C1 segment of cervical spinal cord (tissue), 14 donors: ENCODE data around the gene SEMA6B.
"Not testable (repeated sequence)": the region's sequence is repeated elsewhere in the genome, so short reads cannot be mapped to it uniquely, and the experiment has no call there.

ENCODE experiments used
- DNase-seq, 14 donors: peaks; one replicate each; lab custom pipeline; 2025; lab: John Stamatoyannopoulos, UW

SEMA6B gene

GRCh38 chr19:4559569-4559968 lies at the start of gene SEMA6B:
TSS of gene SEMA6B (minus strand) at chr19:4559684. CDS start at chr19:4558457, 1,227 bp downstream.
- DNase-seq = peak in 7 of 14 donors; percentile 1 to 28 (median 20)

- DNase-seq = peak in 1 of 14 donors; percentile 22
Measured at GRCh38 chr19:4606921-4607678, 47.6 kb upstream of the SEMA6B start.

- DNase-seq = no peak
Measured at GRCh38 chr19:4606181-4606580, 46.7 kb upstream of the SEMA6B start.

GRCh38 chr19:4604912-4605311 lies 45.4 kb upstream of the SEMA6B start:
- DNase-seq = no peak

DNA sequence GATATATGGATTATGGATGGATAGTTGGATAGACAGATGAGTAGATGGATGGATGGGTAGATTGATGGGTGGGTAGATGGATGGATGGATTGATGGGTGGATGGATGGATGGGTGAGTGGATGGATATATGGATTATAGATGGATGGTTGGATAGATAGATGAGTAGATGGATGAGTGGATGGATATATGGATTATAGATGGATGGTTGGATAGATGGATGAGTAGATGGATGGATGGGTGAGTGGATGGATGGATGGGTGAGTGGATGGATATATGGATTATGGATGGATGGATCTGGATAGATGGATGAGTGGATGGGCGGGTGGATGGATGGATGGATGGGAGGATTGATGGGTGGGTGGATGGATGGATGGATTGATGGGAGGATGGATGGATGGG lies 43.4 kb upstream of the SEMA6B start:
- DNase-seq = no peak

- DNase-seq = no peak
Measured at GRCh38 chr19:4602173-4602788, 42.8 kb upstream of the SEMA6B start.

- no peak for DNase-seq
Measured at GRCh38 chr19:4600893-4601292, 41.4 kb upstream of the SEMA6B start.

DNA sequence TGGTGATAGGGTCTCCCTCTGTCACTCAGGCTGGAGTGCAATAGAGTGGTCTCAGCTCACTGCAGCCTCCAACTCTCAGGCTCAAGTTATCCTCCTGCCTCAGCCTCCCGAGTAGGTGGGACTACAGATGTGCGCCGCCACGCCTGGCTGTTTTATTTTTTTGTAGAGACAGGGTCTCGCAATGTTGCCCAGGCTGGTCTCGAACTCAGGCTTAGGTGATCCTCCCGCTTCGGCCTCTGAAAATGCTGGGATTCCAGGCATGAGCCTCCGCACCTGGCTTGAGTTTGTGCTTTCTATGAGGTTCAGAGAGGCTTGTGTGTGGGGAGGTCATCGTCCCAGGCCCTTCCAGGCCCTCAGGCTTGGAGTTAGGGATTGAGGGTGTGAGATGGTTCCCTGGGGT lies 40.6 kb upstream of the SEMA6B start:
- no peak for DNase-seq

DNA sequence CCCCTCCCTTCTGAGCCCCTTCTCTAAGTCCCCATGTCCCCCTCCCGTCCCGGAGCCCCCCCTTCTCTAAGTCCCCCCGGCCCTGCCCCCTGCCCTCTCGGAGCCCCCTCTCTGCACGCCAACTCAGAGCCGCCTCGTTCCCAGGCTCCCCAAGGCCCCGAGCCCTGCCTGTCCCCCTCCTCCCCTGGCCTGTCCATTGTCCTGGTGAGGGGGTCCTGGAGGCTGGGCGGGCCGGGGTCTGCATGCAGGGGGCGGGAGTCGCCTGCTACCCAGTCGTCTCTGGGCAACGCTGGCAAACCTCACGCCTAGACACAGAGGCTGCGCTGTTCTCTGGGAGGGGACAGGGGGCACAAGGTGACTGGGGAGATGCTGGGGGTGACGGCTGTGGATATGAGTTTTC lies 39.2 kb upstream of the SEMA6B start:
- no peak for DNase-seq

DNA sequence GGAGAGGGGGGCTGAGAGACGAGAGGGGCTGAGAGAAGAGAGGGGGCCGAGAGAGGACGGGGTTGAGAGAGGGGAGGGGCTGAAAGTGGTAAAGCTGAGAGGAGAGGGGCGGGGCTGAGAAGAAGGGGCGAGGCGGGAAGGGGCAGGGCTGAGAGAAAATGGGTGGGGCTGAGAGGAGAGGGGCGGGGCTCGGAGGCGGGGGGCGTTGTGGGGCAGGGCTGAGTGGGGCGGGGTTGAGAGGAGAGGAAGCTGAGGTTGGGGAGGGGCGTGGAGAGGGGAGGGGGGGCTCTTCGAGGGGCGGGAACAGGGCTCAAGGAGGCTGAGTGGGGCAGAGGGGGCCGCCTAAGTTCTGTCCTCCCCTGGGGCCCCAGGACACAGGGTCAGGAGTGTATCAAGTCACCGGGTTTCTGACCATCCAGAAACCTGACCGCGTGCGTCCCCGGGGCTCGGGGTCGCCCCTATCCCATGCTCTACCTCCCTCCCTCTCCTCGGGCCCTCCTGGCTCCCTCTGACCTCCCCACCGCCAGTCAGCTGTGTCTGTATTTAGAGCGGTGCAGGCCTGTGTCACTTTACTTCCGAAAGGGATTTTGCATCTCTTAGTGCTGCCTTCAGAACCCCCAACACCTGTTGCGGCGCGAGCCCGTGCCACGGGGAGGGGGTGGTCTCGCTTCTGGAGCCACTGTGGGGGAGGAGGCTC lies 38.6 kb upstream of the SEMA6B start:
- no peak for DNase-seq

GRCh38 chr19:4597278-4597974 lies 37.9 kb upstream of the SEMA6B start:
- DNase-seq = no peak

- no peak for DNase-seq
Measured at GRCh38 chr19:4596033-4596904, 36.8 kb upstream of the SEMA6B start.

DNA sequence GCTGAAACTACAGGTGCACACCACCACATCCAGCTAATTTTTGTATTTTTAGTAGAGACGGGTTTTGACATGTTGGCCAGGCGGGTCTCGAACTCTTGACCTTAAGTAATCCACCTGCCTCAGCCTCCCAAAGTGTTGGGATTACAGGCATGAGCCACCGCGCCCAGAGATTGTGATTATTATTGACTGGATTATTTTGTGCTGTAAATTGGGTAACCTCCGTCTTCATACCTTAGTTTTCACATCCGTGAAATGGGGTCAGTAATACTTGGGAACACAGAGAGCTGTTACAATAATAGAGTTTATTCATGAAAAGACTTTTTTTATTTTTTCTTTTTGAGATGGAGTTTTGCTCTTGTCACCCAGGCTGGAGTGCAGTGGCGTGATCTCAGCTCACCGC lies 35.7 kb upstream of the SEMA6B start:
- DNase-seq = not testable (repeated sequence)

GRCh38 chr19:4594201-4594600 lies 34.7 kb upstream of the SEMA6B start:
- no peak for DNase-seq

- no peak for DNase-seq
Measured at GRCh38 chr19:4593409-4593851, 33.9 kb upstream of the SEMA6B start.

GRCh38 chr19:4592445-4592844 lies 33.0 kb upstream of the SEMA6B start:
- no peak for DNase-seq

GRCh38 chr19:4591320-4591719 lies 31.8 kb upstream of the SEMA6B start:
- DNase-seq = no peak

DNA sequence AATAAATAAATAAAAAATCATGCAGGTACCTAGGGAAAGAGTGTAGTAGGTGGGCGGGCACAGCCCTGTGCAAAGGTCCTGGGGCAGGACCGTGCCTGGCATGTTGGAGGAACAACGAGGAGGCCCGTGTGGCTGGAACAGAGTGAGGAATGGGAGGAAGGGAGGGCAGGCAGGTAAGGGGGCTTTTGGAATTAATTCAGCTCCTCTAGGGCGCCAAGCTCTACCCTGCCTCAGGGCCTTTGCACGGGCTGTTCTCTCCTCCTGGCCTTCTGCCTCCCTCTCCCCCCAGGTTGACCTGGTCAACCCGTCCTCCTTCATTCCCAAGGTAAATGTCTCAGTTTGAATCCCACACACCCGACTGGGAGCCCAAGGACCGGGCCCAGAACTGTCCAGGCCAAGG lies 31.1 kb upstream of the SEMA6B start:
- DNase-seq = no peak

- peak in 1 of 14 donors; percentile 3 for DNase-seq
Measured at GRCh38 chr19:4589579-4590410, 30.3 kb upstream of the SEMA6B start.

- no peak for DNase-seq
Measured at GRCh38 chr19:4588291-4588761, 28.8 kb upstream of the SEMA6B start.
